Karpas-422 (cell line): ENCODE data around the gene ARPC1B. TPM values are rescaled to one million over a fixed set of nuclear protein-coding genes. Genes with fewer than 3 reads are reported as not detected.
"Not testable (repeated sequence)": the region's sequence is repeated elsewhere in the genome, so short reads cannot be mapped to it uniquely, and the experiment has no call there.

ENCODE experiments used
- DNase-seq: peaks from one replicate; pipeline ENCODE4 v3.0.0-alpha.2; 2015
- H2AFZ ChIP-seq: fragments of 200-600 bp; sonication (generic); 2 replicates; pipeline ENCODE4 v1.6.1; 2014; ENCODE audit warnings: antibody characterized with exemption, low read length, mixed read lengths
- H3K27ac ChIP-seq: fragments of 200-600 bp; sonication (generic); 2 replicates; pipeline ENCODE4 v1.5.1; 2014; ENCODE audit warnings: mild to moderate bottlenecking, low read length, moderate library complexity
- H3K27me3 ChIP-seq: fragments of 200-600 bp; sonication (generic); 2 replicates; pipeline ENCODE4 v1.6.1; 2014; ENCODE audit warnings: low read length, mixed read lengths
- H3K36me3 ChIP-seq: fragments of 200-600 bp; sonication (generic); 2 replicates; pipeline ENCODE4 v1.6.1; 2014; ENCODE audit warnings: low read length, mixed read lengths; ENCODE audit not compliant: insufficient read depth
- H3K4me1 ChIP-seq: fragments of 200-600 bp; sonication (generic); 2 replicates; pipeline ENCODE4 v1.6.1; 2014; ENCODE audit warnings: mild to moderate bottlenecking, low read length, mixed read lengths
- H3K4me2 ChIP-seq: fragments of 200-600 bp; sonication (generic); 2 replicates; pipeline ENCODE4 v1.6.1; 2014; ENCODE audit warnings: low read length, low read depth, mild to moderate bottlenecking; ENCODE audit not compliant: poor library complexity, severe bottlenecking
- H3K4me3 ChIP-seq: fragments of 200-600 bp; sonication (generic); 2 replicates; pipeline ENCODE4 v1.5.1; 2014; ENCODE audit warnings: mild to moderate bottlenecking, antibody characterized with exemption, low read length, mixed read lengths
- H3K79me2 ChIP-seq: fragments of 200-600 bp; sonication (generic); 2 replicates; pipeline ENCODE4 v1.6.1; 2014; ENCODE audit warnings: mild to moderate bottlenecking, low read length, mixed read lengths
- H3K9ac ChIP-seq: fragments of 200-600 bp; sonication (generic); 2 replicates; pipeline ENCODE4 v1.6.0; 2014; ENCODE audit warnings: low read length
- H3K9me2 ChIP-seq: fragments of 200-600 bp; sonication (generic), shearing (Covaris generic); replicated peaks from 2 replicates; pipeline ENCODE4 v1.6.0; 2014; ENCODE audit warnings: mild to moderate bottlenecking, low read length, moderate library complexity; ENCODE audit not compliant: insufficient read depth
- H3K9me3 ChIP-seq: fragments of 300-700, 200-600 bp; sonication (generic); 2 replicates; pipeline ENCODE4 v1.6.1; 2014; ENCODE audit warnings: low read length, mixed read lengths
- H4K20me1 ChIP-seq: fragments of 200-600 bp; sonication (generic); 2 replicates; pipeline ENCODE4 v1.6.1; 2014; ENCODE audit warnings: mild to moderate bottlenecking, antibody characterized with exemption, low read length, low read depth; ENCODE audit not compliant: insufficient read depth
- total RNA-seq: library from RNA; depleted of rRNA; stranded (reverse); fragments of >200 nt; shearing (Covaris generic); gene quantifications from 2 replicates; pipeline ENCODE4 v1.2.3, GENCODE V29; 2014; ENCODE audit warnings: low replicate concordance

The ARPC1B gene
- total RNA-seq, 1 experiment from 2014 or later: 146 TPM

DNA sequence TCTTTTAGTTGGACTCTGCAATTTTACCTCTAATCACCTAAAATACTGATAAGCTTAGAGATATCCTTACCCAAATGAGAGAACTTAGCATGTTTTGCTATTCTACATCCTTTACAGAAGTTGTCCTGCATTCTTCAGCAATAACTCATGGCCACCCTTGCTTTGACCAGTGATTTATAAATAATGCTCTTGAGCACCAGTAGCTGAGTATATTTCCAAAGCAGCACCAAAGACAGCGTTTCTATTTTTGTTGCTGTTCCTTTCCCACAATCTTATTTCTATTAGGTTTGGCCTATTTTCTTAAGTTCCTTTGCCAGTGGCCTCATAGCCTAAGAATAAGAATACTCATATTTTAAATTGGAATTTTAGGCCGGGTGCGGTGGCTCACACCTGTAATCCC is 33.9 kb upstream of the ARPC1B start:
- H3K9ac ChIP-seq: no peak overlapping the region
- H3K36me3 ChIP-seq: peaks cover 41% of the 10 kb centered on the region
- H3K9me2 ChIP-seq: no peaks in the 10 kb centered on the region
- no peak overlapping the region for H2AFZ ChIP-seq
- no peaks in the 10 kb centered on the region for H3K9me3 ChIP-seq
- H3K4me3 ChIP-seq: no peak overlapping the region
- H3K4me1 ChIP-seq: no peaks in the 10 kb centered on the region
- 0 out of 2 replicates have a peak, but pooled peaks cover 4% of the 10 kb centered on the region for H4K20me1 ChIP-seq
- DNase-seq: no peak
- no peak overlapping the region for H3K4me2 ChIP-seq
- peaks cover 7% of the 10 kb centered on the region for H3K79me2 ChIP-seq
- H3K27ac ChIP-seq: no peak overlapping the region
- H3K27me3 ChIP-seq: no peaks in the 10 kb centered on the region

DNA sequence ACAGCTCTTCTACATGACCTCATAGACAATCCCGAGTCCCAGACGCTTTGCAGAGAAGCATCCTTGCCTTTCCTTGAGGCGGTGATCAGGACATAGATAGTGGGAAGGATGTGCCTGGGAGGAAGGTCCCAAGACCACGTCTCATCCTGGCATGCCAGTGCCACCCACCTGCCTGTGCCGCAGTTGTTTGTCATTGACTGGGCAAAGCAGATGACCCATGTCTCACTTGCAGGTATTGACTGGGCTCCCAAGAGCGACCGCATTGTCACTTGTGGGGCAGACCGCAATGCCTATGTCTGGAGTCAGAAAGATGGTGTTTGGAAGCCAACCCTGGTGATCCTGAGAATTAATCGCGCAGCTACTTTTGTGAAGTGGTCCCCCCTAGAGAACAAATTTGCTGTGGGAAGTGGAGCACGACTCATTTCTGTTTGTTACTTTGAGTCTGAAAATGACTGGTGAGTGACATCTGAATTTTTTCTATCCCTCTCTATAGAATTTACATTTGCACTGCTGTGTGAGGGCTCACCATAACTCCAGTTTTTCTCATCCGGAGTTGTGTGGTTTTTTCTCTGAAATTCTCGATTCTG is 30.4 kb upstream of the ARPC1B start:
- Histone ChIP-seq H3K9me3 (no peaks in the 10 kb centered on the region), H4K20me1 (0 out of 2 replicates have a peak, but pooled peaks cover 4% of the 10 kb centered on the region), H3K4me2 (no peak overlapping the region), H3K4me3 (no peak overlapping the region), H3K79me2 (peaks cover 2% of the 10 kb centered on the region; the same call in 1 of the 2 replicates), H3K27me3 (no peaks in the 10 kb centered on the region), H2AFZ (no peak overlapping the region), H3K4me1 (no peaks in the 10 kb centered on the region), H3K9me2 (no peaks in the 10 kb centered on the region), H3K27ac (no peak overlapping the region), H3K36me3 (peaks cover 39% of the 10 kb centered on the region), H3K9ac (no peak overlapping the region)
- DNase-seq: peak; percentile 33

DNA sequence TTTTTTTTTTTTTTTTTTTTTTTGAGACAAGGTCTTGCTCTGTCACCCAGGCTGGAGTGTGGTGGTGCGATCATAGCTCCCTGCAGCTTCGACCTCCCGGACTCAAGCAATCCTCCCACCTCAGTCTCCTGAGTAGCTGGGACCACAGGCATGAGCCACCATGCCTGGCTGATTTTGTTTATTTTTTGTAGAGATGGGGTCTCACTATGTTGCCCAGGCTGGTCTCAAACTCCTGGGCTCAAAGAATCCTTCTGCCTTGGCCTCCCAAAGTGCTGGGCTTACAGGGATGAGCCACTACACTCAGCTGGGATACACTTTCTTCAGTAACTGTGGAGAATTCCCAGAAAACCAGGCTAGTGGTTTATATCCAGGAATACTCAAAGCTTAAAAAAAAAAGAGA is 23.9 kb upstream of the ARPC1B start:
- H3K4me3 ChIP-seq, H3K27ac ChIP-seq, H4K20me1 ChIP-seq, DNase-seq, H3K9me3 ChIP-seq, H3K9ac ChIP-seq, H3K9me2 ChIP-seq, H3K4me1 ChIP-seq, H3K79me2 ChIP-seq, H3K27me3 ChIP-seq, H2AFZ ChIP-seq, H3K4me2 ChIP-seq: not testable (repeated sequence)
- peaks cover 33% of the 10 kb centered on the region; the same call in 1 of the 2 replicates for H3K36me3 ChIP-seq

DNA sequence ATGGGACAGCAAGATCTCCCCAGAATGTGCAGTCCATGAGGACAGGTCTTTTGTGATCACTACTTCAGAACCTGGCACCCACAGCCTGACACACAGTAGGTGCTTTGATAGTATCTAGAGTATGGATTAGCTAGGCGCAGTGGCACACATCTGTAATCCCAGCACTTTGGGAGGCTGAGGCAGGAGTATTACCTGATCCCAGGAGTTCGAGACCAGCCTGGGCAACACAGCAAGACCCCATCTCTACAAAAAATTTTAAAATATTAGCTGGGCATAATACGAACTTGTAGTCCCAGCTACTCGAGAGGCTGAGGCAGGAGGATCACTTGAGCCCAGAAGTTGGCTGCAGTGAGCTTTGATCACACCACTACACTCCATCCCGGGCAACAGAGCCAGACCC is 22.3 kb upstream of the ARPC1B start:
- no peaks in the 10 kb centered on the region for H3K9me3 ChIP-seq
- no peak for DNase-seq
- peaks cover 35% of the 10 kb centered on the region; the same call in 1 of the 2 replicates for H3K36me3 ChIP-seq
- H4K20me1 ChIP-seq: no peaks in the 10 kb centered on the region
- no peak overlapping the region for H3K4me3 ChIP-seq
- no peaks in the 10 kb centered on the region for H3K9me2 ChIP-seq
- no peak overlapping the region for H3K27ac ChIP-seq
- peaks cover 2% of the 10 kb centered on the region; the same call in 1 of the 2 replicates for H3K79me2 ChIP-seq
- H2AFZ ChIP-seq: no peak overlapping the region
- H3K9ac ChIP-seq: no peak overlapping the region
- no peaks in the 10 kb centered on the region for H3K4me1 ChIP-seq
- no peaks in the 10 kb centered on the region for H3K27me3 ChIP-seq
- H3K4me2 ChIP-seq: no peak overlapping the region

DNA sequence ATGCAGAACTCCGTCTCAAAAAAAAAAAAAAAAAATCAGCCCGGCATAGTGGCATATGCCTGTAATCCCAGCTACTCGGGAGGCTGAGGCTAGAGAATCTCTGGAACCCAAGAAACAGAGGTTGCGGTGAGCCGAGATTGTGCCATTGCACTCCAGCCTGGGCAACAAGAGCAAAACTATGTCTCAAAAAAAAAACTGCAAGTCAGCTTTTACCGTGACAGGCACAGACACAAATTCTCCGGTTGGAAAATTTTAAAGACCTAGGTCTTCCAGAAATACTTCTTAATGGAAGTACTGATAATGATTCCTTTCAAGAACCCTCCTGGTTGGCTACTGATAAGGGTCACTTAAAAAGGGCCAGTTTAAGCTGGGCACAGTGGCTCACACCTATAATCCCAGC is 19.4 kb upstream of the ARPC1B start:
- DNase-seq: no peak
- Histone ChIP-seq H2AFZ (no peak overlapping the region), H3K4me3 (no peak overlapping the region), H3K27me3 (no peaks in the 10 kb centered on the region), H4K20me1 (no peaks in the 10 kb centered on the region), H3K9me3 (no peaks in the 10 kb centered on the region), H3K4me2 (no peak overlapping the region), H3K4me1 (no peaks in the 10 kb centered on the region), H3K36me3 (peaks cover 36% of the 10 kb centered on the region; the same call in 1 of the 2 replicates), H3K9ac (no peak overlapping the region), H3K79me2 (no peaks in the 10 kb centered on the region; the same call in 1 of the 2 replicates), H3K9me2 (no peaks in the 10 kb centered on the region), H3K27ac (no peak overlapping the region)

DNA sequence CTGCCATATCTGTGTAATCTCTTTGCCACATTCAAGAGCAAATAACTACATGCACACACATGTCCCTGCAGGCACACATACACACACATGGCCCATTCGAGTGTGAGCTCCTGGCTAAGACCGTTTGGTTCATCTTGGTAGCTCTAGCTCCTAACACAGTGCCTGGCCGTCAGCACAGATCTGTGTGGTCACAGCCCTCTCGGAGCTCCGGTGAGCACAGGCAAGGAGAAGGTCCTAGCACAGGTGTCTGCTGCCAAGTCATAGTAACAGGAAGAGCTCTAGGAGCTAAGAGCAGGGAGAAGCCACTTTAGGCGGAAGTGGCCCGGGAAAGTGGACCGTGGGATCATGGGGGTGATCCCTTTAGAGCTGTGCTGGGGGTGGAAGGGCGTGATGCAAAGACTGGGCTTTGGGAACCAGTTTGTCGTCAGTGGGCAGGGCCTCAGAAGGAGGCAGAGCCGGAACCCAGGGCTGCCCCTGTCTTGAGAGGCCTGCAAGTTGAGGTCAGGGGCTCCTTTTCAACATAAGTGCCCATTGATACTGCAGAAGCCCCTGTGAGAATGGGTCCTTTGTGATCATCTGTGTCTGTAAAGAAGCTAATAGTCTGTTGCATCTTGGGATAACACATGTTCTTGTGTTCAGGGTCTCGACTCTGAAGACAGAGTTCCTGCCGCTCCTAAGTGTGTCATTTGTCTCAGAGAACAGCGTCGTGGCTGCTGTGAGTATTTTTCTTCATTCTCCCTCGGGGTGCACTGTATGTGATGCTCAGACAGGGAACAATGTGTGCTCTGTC is 16.6 kb upstream of the ARPC1B start:
- no peak overlapping the region for H3K4me3 ChIP-seq
- H3K27me3 ChIP-seq: no peaks in the 10 kb centered on the region

DNA sequence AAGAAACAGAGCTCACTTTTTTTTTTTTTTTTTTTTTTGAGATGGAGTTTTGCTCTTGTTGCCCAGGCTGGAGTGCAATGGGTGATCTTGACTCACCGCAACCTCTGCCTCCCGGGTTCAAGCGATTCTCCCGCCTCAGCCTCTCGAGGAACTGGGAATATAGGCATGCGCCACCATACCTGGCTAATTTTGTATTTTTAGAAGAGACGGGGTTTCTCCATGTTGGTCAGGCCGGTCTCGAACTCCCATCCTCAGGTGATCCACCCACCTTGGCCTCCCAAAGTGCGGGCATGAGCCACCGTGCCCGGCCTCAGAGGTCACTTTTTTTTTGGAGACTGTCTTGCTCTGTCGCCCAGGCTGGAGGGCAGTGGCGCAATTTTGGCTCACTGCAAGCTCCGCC is 16.0 kb upstream of the ARPC1B start:
- not testable (repeated sequence) for H2AFZ ChIP-seq, DNase-seq, H3K4me1 ChIP-seq, H3K79me2 ChIP-seq, H3K9me3 ChIP-seq, H3K4me2 ChIP-seq, H3K27ac ChIP-seq, H3K9ac ChIP-seq, H3K9me2 ChIP-seq, H4K20me1 ChIP-seq, H3K4me3 ChIP-seq, H3K27me3 ChIP-seq
- peaks cover 36% of the 10 kb centered on the region; the same call in 1 of the 2 replicates for H3K36me3 ChIP-seq

More for the DNA sequence above, 16.6 kb upstream of the ARPC1B start:
- Histone ChIP-seq H3K79me2 (no peaks in the 10 kb centered on the region), H3K9ac (no peak overlapping the region), H3K9me2 (no peaks in the 10 kb centered on the region), H3K4me2 (no peak overlapping the region), H3K36me3 (peaks cover 34% of the 10 kb centered on the region; the same call in 1 of the 2 replicates), H2AFZ (no peak overlapping the region), H3K4me1 (no peaks in the 10 kb centered on the region), H4K20me1 (no peaks in the 10 kb centered on the region), H3K9me3 (no peaks in the 10 kb centered on the region), H3K27ac (no peak overlapping the region)
- no peak for DNase-seq

DNA sequence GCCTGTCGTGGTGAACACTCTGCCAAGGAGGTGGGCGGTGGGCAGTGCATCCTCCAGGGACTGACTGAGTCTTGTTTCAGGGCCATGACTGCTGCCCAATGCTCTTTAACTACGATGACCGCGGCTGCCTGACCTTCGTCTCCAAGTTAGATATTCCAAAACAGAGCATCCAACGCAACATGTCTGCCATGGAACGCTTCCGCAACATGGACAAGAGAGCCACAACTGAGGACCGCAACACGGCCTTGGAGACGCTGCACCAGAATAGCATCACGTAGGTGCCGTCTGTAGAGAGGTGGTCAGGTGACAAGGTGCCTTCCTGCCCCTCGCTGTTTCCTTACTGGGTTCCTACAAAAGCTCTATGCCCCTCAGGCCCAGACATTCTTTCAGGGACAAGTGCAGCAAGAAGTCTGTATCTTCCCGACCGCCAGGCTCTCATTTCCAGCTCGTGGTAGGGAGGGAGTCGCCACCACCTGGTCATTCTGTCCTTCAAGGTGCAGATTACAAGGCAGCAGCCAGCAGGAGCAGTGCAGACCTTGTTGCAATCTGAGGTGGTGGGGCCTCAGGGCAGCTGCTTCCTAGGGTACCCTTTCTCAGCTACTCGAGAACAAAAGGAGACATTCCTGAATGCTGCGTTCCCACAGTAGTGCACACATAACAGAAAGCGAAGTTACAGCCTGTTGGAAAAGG is 14.9 kb upstream of the ARPC1B start:
- Histone ChIP-seq H3K27ac (no peak overlapping the region), H3K4me2 (no peak overlapping the region), H3K9me3 (no peaks in the 10 kb centered on the region), H3K9ac (no peak overlapping the region), H3K79me2 (no peaks in the 10 kb centered on the region), H3K4me3 (no peak overlapping the region), H3K4me1 (no peaks in the 10 kb centered on the region), H3K9me2 (no peaks in the 10 kb centered on the region), H2AFZ (no peak overlapping the region), H3K36me3 (peaks cover 30% of the 10 kb centered on the region; the same call in 1 of the 2 replicates), H3K27me3 (no peaks in the 10 kb centered on the region), H4K20me1 (no peaks in the 10 kb centered on the region)
- DNase-seq: no peak
